HUDEP-2 (cell line): ENCODE measurements around the gene KRT37.
"Not testable (repeated sequence)": the region's sequence is repeated elsewhere in the genome, so short reads cannot be mapped to it uniquely, and the experiment has no call there.

Source experiments
- DNase-seq, 76 experiments: peaks; one replicate each; lab custom pipeline; 2025; ENCODE audit not compliant: unreplicated experiment in 76 of 76; lab: John Stamatoyannopoulos, UW

The KRT37 gene

GRCh38 chr17:41437254-41437653 lies 12.9 kb upstream of the KRT37 start:
- no peak for DNase-seq

- no peak for DNase-seq
Measured at GRCh38 chr17:41434415-41434814, 10.0 kb upstream of the KRT37 start.

GRCh38 chr17:41434005-41434404 lies 9.6 kb upstream of the KRT37 start:
- no peak for DNase-seq

DNA sequence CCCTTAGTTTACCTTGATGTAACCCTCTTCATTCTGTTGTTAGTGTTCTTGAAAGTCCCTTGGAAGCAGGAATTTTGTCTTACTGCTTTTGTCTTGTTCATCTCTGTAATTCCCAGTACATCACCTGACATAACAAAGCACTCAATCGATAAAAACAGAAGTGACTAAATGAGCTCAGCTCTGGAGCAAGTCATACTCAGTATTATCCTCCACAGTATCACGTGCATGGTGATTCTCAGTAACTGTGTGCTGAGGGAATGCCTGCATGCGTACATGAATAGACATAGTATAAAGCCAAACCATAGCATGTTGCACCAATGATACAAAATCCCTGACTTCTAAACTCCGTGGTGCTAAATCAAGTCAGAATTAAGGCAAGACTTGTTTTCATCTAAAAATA lies 9.2 kb upstream of the KRT37 start:
- no peak for DNase-seq

GRCh38 chr17:41430376-41430775 lies 6.0 kb upstream of the KRT37 start:
- not testable (repeated sequence) for DNase-seq

DNA sequence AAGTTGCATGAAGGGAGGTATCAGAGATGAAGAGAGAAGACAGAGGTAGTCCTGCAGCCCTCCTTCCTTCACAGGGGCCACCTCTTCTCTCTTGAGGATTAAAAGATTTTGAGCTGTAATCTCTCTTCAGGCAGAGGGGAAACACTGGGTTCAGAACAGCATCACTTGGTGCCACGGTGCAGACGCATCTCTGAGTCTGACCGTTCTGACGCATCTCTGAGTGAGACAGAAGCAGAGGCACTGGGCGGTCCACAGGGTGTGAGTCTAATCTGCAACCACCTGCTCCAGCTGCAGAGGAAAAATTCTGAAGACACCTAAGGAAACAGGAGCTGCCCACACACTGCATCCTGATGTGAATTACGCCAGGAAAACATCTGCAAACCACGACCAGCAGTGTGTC lies 5.3 kb upstream of the KRT37 start:
- no peak for DNase-seq

DNA sequence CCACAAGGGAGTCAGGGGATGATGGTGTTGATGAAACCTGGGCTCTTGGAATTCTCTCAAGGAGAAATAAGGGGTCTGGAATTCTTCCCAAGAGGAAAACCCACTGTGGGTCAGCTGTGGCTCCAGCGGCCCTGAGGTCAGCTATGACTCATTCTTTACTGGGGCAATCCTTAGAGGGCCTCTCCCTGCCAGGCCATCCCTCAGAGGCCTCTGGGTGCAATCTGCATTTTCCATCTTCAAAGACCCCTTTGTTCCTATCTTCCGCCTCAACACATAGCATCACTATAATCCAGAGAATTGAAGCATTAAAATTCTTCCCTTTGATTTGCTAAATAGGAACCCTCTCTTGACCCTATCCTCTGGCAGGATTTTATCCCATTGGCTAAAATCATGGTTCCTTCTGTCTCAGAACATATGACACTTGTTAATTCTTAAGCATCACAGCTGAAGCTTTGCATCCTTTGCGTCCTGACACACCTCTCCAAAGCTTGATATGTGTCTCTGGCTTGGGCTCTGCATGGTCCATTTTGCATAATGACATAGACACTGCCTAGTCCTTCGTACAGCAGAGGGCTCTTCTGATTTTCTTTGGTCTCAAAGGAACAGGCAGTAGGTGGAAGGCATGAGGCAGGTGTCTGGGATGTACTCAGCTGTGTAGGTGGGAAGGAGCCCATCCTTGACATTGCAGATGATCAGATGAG lies 4.4 kb upstream of the KRT37 start:
- no peak for DNase-seq

DNA sequence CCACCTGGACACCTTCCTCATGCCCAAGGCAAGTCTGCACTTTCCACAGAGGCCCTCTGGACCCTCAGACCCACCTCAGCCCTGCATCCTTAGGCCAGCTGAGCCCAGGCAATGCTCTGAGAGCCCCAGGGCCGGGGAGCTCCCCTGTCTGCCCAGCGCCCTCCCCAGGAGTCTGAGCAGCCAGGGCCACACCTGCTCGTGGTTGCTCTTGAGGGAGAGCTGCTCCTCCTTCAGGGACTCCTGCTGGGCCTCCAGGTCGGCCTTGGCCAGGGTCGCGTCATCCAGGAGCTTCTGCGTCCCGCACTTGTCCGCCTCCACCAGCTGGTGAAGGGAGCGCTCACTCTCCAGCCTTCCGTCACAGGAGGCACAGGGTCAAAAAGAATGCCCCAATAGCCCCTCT lies 1.8 kb downstream of the KRT37 start:
- not testable (repeated sequence) for DNase-seq

GRCh38 chr17:41421617-41422016 lies 2.8 kb downstream of the KRT37 start:
- DNase-seq = no peak

DNA sequence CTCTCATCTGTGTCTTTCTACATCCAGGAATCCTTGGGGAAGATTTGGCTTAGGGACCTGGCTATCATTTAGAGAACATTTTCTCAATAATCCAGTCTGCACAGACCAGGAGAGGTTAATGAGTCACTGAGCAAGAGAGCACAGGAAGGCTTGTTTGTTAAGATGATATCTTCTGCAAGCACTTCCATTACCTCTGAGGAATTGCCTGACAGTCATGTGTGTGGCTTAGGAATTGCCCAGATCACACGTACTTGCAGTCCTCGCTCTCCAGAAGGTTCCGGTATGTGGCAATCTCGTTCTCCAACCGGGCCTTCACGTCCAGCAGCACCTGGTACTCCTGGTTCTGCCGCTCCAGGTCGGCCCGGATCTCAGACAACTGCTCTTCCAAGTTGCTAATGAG lies 3.3 kb downstream of the KRT37 start:
- DNase-seq = no peak

DNA sequence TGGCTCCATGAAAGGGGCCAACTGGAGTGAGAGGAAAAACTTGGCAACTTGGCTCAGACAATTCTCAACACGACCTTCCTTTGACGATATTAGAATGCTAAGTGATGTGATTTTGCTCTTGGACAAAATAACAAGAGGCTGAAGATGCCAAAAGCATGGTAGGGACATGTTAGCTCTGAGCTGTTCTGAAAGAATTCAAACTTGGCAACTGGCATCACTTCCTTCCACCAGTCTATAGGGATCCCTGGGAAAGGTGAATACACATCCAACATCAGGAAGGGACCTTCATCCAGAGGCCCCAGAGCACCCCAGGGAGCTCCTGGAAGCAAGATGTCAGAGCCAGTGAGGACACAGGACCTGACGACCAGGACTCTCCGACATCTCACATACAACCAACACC lies 4.3 kb downstream of the KRT37 start:
- DNase-seq = no peak

DNA sequence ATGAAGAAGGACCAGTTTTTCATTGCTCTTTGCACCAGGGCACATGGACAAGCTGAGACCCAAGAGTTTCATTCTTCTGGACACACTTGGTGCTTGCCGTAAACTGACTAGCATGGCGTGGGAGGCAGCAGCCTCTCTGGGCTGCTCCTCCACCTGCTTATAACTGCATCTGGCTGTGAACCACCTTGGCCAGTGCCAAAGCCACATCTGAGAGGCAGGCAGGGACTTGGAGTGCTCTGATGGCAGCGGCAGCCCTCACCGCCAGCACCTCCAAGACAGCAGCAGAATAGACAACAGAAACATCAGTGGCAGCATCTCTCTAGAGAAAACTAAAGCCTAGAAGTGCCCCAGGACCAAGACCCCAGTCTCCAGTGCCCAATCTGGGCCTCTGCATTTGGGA lies 4.7 kb downstream of the KRT37 start:
- DNase-seq = no peak

DNA sequence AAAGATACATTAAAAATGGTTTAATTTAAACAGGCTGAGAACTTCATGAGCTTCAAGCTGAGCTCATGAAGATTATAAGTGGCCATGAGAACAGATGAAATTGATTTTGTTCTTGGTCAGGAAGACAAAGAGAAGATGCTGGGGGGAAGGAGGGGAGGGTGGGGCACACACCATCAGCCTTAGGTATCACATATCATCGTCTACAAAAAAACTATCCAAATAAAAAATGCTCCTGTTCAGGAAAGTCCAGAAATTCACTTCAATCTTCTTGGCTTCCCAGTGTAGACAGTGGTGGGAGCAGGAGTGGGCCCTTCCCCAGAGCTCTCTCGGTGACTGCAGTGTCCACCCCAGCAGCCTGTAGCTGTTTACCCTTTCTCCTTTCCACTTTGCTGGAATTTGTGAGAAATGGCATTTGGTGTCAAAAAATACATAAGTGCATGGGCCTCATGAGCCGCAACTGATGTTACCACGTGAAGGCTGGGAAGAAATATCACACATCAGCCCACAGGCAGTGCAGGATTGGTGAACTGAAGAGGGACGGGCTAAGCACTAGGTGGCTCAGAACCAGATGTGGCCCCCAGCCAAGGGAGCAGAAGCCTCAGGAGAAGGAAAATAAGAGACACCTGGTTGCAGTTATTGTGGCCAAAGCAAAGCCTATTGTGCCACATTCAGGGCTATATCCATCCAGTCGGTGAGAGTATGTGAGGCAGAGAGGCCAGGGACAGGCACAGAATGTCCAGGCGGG lies 6.1 kb downstream of the KRT37 start:
- no peak for DNase-seq

- peak in 3 of 76 experiments; percentile 2 to 20 (median 8) for DNase-seq
Measured at GRCh38 chr17:41417576-41418015, 6.8 kb downstream of the KRT37 start.

- DNase-seq = no peak
Measured at GRCh38 chr17:41417127-41417526, 7.3 kb downstream of the KRT37 start.

DNA sequence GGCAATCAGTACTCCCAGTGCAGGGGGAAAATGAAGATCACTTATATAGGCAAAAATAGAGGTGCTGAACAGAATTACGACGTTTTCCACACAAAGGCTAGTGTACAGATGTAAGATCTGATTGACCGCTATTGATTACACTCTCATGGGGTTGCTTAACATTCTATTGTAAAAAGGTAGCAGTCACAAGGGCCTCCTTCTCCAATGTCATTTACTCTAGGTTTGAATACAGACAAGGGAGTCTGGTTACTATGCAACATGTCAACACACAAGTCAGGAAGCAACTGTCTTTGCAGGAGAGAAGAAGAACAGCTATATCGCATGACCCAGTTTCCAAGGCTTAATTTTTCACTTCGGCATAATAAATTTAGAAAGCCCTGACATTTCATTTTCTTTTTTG lies 7.9 kb downstream of the KRT37 start:
- DNase-seq = no peak

DNA sequence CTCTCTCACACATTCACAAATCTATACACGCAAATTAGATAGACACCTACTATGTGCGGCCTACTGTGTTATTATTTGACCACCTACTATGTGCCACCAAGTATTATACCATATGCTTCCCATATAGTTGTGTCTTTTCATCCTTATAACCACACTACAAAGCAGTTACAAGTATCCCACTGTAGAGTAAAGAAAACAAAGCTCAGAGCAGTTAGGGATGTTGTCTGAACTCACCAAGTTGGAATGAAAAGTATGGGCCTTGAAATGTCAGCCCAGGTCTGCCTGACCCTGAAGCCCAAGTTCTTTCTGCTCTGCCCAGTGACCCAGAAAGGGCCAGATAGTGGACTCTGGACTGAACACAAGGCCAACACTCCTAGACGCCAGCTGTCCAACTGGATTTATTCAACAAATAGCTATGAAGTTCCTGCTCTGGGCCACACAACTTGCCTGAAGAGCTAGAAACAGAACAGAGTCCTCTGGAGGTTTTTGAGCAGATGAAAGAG lies 8.5 kb downstream of the KRT37 start:
- DNase-seq = no peak

- DNase-seq = no peak
Measured at GRCh38 chr17:41415411-41415810, 9.0 kb downstream of the KRT37 start.

- no peak for DNase-seq
Measured at GRCh38 chr17:41413982-41414381, 10.4 kb downstream of the KRT37 start.

DNA sequence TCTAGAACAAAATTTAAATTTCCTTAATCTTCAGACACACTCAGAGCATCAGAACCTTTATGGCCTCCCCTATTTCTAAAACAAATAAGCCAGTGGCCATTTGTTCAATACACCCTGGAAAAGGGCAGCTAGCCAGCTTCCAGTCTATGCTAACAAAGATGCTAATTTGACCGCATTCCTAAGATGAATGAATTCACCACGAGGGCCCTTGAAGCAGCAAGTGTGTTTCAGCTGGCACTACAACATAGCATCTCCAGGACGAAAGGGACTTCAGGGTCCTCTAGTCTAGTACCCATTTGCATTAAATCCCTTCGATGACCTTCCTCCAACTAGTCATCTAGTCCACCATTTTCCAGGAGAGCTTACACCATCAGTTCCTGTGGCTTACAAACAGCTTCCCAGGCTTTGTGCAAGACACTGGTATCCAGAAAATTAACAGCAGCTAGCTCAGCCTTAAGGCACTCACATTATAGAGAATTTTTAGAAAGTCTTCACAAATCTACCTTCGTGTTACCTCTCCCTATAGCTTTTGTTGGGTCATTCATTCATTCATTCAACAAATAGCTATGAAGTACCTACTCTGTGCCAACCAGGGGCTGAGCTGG lies 10.9 kb downstream of the KRT37 start:
- DNase-seq = no peak

DNA sequence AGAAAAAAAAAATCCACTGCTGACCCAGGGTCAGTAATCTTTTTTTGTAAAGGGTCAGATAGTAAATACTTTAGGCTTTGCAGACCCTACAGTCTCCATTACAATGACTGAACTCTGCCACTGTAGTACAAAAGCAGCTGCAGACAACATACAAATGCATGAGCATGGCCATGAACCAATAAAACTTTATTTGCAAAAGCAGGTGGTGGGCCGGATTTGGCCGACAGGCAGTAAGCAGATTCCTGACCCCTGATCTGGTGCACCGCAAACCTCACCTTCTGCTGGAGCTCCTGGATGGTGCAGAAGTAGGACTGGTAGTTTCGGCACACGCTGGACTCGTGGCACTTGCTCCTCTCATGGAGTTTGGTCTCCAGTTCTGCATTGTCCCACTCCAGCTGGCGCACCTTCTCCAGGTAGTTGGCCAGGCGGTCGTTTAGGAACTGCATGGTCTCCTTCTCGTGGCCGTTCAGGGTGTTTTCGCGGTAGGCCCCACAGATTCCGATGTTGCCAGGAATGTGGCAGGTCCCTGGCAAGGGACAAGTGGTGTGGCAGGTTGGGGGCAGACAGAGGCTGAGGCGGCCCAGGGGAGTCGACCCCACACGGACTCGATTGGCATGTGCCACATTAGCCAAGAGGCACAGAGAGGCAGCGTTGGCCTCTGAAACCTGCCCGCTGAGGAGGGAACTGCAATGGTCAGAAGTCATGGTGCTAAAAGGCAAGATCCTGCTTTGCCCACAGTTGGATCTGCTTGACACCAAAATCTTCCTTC lies 13.1 kb downstream of the KRT37 start:
- DNase-seq = no peak
